Measurements from ENCODE around the gene CFAP210.

DNA sequence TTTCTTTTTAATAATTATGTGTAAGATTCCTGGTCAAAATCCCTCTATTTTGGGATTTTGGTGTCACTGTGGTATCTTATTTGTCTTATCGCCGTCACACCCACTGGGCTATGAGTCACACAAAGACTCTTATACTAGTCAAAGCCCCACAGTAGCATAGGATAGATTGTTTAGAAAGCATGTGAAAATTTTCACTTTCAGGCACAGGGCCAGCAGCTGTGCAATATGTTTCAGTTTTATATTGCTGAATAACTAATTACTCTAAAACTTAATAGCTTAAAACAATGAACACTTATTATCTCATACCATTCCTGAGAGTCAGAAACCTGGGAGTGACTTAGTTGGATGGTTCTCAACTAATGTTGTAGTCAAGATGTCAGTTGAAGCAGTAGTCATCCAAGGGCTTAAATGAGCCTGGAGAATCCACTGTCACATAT, 24.0 kb downstream of the CFAP210 start:
- TF ChIP-seq EP300 (IDR thresholded peaks at IDR 0.05): no peak
- TF ChIP-seq, protein P1, sequence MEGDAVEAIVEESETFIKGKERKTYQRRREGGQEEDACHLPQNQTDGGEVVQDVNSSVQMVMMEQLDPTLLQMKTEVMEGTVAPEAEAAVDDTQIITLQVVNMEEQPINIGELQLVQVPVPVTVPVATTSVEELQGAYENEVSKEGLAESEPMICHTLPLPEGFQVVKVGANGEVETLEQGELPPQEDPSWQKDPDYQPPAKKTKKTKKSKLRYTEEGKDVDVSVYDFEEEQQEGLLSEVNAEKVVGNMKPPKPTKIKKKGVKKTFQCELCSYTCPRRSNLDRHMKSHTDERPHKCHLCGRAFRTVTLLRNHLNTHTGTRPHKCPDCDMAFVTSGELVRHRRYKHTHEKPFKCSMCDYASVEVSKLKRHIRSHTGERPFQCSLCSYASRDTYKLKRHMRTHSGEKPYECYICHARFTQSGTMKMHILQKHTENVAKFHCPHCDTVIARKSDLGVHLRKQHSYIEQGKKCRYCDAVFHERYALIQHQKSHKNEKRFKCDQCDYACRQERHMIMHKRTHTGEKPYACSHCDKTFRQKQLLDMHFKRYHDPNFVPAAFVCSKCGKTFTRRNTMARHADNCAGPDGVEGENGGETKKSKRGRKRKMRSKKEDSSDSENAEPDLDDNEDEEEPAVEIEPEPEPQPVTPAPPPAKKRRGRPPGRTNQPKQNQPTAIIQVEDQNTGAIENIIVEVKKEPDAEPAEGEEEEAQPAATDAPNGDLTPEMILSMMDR (IDR thresholded peaks at IDR 0.05): no peak
- TF ChIP-seq POLR2AphosphoS5 (IDR thresholded peaks at IDR 0.05): no peak
- TF ChIP-seq POLR2A (IDR thresholded peaks at IDR 0.05): no peak

Data from upper lobe of left lung (tissue), 4 donors.